ENCODE results near the gene ANXA9.

Gene ANXA9

GRCh38 chr1:150976401-150976821 is 5.7 kb upstream of the ANXA9 start:
- no peak for DNase-seq

- DNase-seq = no peak
Observed at GRCh38 chr1:150976879-150977694, 5.0 kb upstream of the ANXA9 start.

- peak; percentile 89 for DNase-seq
Observed at GRCh38 chr1:150979092-150980056, 2.7 kb upstream of the ANXA9 start.

GRCh38 chr1:150981177-150981804 is 801 bp upstream of the ANXA9 start:
- no peak for DNase-seq

GRCh38 chr1:150985179-150985825 is 3.2 kb downstream of the ANXA9 start:
- no peak for DNase-seq

- no peak for DNase-seq
Observed at GRCh38 chr1:150987924-150988323, 5.8 kb downstream of the ANXA9 start.

- DNase-seq = no peak
Observed at GRCh38 chr1:150992626-150993025, 10.5 kb downstream of the ANXA9 start.

GRCh38 chr1:150994248-150994647 is 12.2 kb downstream of the ANXA9 start:
- no peak for DNase-seq

- no peak for DNase-seq
Observed at GRCh38 chr1:150995460-150995859, 13.4 kb downstream of the ANXA9 start.

- DNase-seq = no peak
Observed at GRCh38 chr1:150995896-150996295, 13.8 kb downstream of the ANXA9 start.

- DNase-seq = no peak
Observed at GRCh38 chr1:150997126-150997872, 15.2 kb downstream of the ANXA9 start.

- DNase-seq = no peak
Observed at GRCh38 chr1:150997949-150998348, 15.9 kb downstream of the ANXA9 start.

GRCh38 chr1:150999051-150999674 is 17.1 kb downstream of the ANXA9 start:
- DNase-seq = peak; percentile 52

GRCh38 chr1:150999926-151000325 is 17.8 kb downstream of the ANXA9 start:
- DNase-seq = no peak

- no peak for DNase-seq
Observed at GRCh38 chr1:151000408-151000807, 18.3 kb downstream of the ANXA9 start.

- no peak for DNase-seq
Observed at GRCh38 chr1:151001602-151002001, 19.5 kb downstream of the ANXA9 start.

GRCh38 chr1:151002051-151002450 is 20.0 kb downstream of the ANXA9 start:
- DNase-seq = no peak

GRCh38 chr1:151002611-151003010 is 20.5 kb downstream of the ANXA9 start:
- no peak for DNase-seq

GRCh38 chr1:151003180-151003579 is 21.1 kb downstream of the ANXA9 start:
- DNase-seq = no peak

GRCh38 chr1:151005729-151006319 is 23.7 kb downstream of the ANXA9 start:
- no peak for DNase-seq

Data from fibroblast of upper back skin (primary cell).